ENCODE measurements around the gene SPSB4. TPM values are rescaled to one million over a fixed set of nuclear protein-coding genes. Genes with fewer than 3 reads are reported as not detected.
"Not testable (repeated sequence)": the region's sequence is repeated elsewhere in the genome, so short reads cannot be mapped to it uniquely, and the experiment has no call there.

The SPSB4 gene
- total and polyA plus RNA-seq, 10 donors: 0.87 to 10.7 (median 5.9) TPM

GRCh38 chr3:141011232-141011996 lies 39.7 kb upstream of the SPSB4 start:
- WGBS, 5 donors: 20 to 23% (median 20%) methylated on average over 13 of the region's 13 CpGs
- DNase-seq: peak; percentile 89

GRCh38 chr3:141011997-141012262 lies 39.2 kb upstream of the SPSB4 start:
- Histone ChIP-seq H3K27me3 (replicated peaks in 1 of 7) (peaks cover 0 to 43% (median 0%) of the 10 kb centered on the region in 7 donors), H3K9me3 (no peaks in the 10 kb centered on the region), H3K27ac (no peak overlapping the region), H3K4me1 (no peaks in the 10 kb centered on the region), H3K4me3 (no peak overlapping the region), H3K36me3 (no peaks in the 10 kb centered on the region)
- TF ChIP-seq CTCF (IDR thresholded peaks at IDR 0.05 in 8 of 11, conservative IDR thresholded peaks at IDR 0.05 in 3 of 11): no peak
- TF ChIP-seq POLR2A (IDR thresholded peaks at IDR 0.05): no peak
- TF ChIP-seq POLR2AphosphoS5 (IDR thresholded peaks at IDR 0.05): no peak
- WGBS, 5 donors: 60 to 69% (median 65%) methylated on average over 4 of the region's 4 CpGs
- intact Hi-C loops (cut with DNase I; ENCODE audit: low total_unique reads): no loop called here
- no peak for DNase-seq

More at GRCh38 chr3:141011232-141011996, 39.7 kb upstream of the SPSB4 start:
- Histone ChIP-seq H3K27me3 (replicated peaks in 1 of 7) (peaks cover 0 to 43% (median 0%) of the 10 kb centered on the region in 7 donors), H3K4me3 (no peak overlapping the region), H3K27ac (no peak overlapping the region), H3K4me1 (no peaks in the 10 kb centered on the region), H3K9me3 (no peaks in the 10 kb centered on the region), H3K36me3 (no peaks in the 10 kb centered on the region)
- no peak for TF ChIP-seq POLR2A (IDR thresholded peaks at IDR 0.05)
- TF ChIP-seq CTCF (IDR thresholded peaks at IDR 0.05 in 8 of 11, conservative IDR thresholded peaks at IDR 0.05 in 3 of 11): peak in 10 of 11 experiments; percentile 22 to 70 (median 49)
- no peak for TF ChIP-seq POLR2AphosphoS5 (IDR thresholded peaks at IDR 0.05)
- intact Hi-C loops (cut with DNase I; ENCODE audit: low total_unique reads): no loop called here

GRCh38 chr3:141012571-141012970 lies 38.6 kb upstream of the SPSB4 start:
- Histone ChIP-seq H3K9me3 (no peaks in the 10 kb centered on the region), H3K36me3 (no peaks in the 10 kb centered on the region), H3K4me3 (no peak overlapping the region), H3K4me1 (no peaks in the 10 kb centered on the region), H3K27me3 (replicated peaks in 1 of 7) (peaks cover 0 to 43% (median 0%) of the 10 kb centered on the region in 7 donors), H3K27ac (no peak overlapping the region)
- no peak for DNase-seq
- 83 to 96% (median 86%) methylated on average over 2 of the region's 2 CpGs for WGBS, 5 donors
- TF ChIP-seq CTCF (IDR thresholded peaks at IDR 0.05 in 8 of 11, conservative IDR thresholded peaks at IDR 0.05 in 3 of 11): no peak
- TF ChIP-seq POLR2A (IDR thresholded peaks at IDR 0.05): no peak
- no peak for TF ChIP-seq POLR2AphosphoS5 (IDR thresholded peaks at IDR 0.05)
- intact Hi-C loops (cut with DNase I; ENCODE audit: low total_unique reads): no loop called here

- Histone ChIP-seq H3K9me3 (no peaks in the 10 kb centered on the region), H3K4me1 (no peaks in the 10 kb centered on the region), H3K27ac (no peak overlapping the region), H3K27me3 (replicated peaks in 1 of 7) (peaks cover 0 to 32% (median 0%) of the 10 kb centered on the region in 7 donors), H3K4me3 (no peak overlapping the region), H3K36me3 (no peaks in the 10 kb centered on the region)
- DNase-seq: no peak
- WGBS, 5 donors: 83 to 97% (median 91%) methylated on average over 3 of the region's 3 CpGs
- TF ChIP-seq CTCF (IDR thresholded peaks at IDR 0.05 in 8 of 11, conservative IDR thresholded peaks at IDR 0.05 in 3 of 11): no peak
- TF ChIP-seq POLR2AphosphoS5 (IDR thresholded peaks at IDR 0.05): no peak
- no peak for TF ChIP-seq POLR2A (IDR thresholded peaks at IDR 0.05)
- intact Hi-C loops (cut with DNase I; ENCODE audit: low total_unique reads): no loop called here
These were observed 35.7 kb upstream of the SPSB4 start for GRCh38 chr3:141015481-141015880.

GRCh38 chr3:141017366-141018322 lies 33.5 kb upstream of the SPSB4 start:
- H3K27me3 ChIP-seq (replicated peaks in 1 of 7): peaks cover 0 to 21% (median 0%) of the 10 kb centered on the region in 7 donors
- 58 to 69% (median 61%) methylated on average over 21 to 23 of the region's 23 CpGs for WGBS, 5 donors
- H3K4me3 ChIP-seq; DNase-seq; H3K4me1 ChIP-seq; H3K9me3 ChIP-seq; H3K36me3 ChIP-seq; H3K27ac ChIP-seq; intact Hi-C loops (cut with DNase I; ENCODE audit: low total_unique reads): not testable (repeated sequence)
